ENCODE data around the gene DTL.

DTL gene

DNA sequence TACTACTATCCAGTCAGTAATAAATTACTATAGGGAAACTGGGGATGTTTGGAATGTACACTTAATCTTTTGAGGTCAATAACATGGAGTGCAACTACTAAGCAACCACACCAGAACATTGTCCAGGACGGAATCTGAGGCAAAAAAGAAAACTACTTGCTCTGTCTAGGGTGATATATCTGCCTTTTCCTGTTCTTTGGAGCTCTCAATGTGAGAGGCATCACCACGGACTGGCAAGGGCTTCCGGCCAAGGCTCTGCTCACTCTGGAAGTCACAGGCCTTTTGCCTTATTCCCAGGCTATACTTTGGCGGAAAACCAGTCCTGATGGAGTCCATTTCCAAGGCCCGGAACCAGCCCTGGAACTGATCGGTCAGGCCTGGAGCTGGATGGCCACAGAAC, 94.2 kb downstream of the DTL start:
- no peak for DNase-seq

DNA sequence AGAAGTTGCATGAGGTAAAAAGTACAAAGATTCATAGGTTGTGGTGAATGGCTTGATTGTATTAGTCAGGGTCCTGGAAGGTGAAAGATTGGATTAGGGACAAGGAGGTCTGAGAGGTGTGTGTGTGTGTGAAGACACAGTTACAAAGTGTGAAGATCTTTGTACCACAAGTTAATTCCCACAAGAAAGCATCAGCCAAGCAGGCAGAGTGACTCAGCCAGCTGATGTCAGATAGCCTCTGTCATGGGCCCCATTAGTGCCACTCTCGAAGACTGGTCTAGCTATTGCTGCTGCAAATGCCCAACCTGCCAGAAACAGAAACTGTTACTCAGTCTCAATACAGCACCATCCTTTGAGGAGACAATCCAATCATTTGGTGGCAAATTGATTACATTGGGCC, 96.5 kb downstream of the DTL start:
- DNase-seq: no peak

DNA sequence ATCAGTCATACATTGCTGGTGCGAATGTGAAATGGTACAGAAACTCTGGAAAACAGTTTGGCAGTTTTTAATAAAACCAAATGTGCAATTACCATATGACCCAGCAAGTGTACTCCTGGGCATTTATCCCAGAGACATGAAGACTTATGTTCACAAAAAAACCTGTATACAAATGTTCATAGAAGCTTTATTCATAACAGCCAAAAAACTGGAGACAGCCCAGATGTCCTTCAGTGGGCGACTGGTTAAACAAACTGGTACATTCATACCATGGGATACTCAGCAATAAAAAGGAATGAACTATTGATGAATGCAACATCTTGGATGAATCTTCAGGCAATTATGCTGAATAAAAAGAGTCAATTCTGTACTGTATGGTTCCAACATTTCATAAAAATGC, 97.8 kb downstream of the DTL start:
- DNase-seq: no peak

- no peak for DNase-seq
Measured at GRCh38 chr1:212135166-212135565, 99.6 kb downstream of the DTL start.

- no peak for DNase-seq
Measured at GRCh38 chr1:212137854-212138253, 102.3 kb downstream of the DTL start.

- no peak for DNase-seq
Measured at GRCh38 chr1:212138457-212138856, 102.9 kb downstream of the DTL start.

- no peak for DNase-seq
Measured at GRCh38 chr1:212139526-212140135, 104.1 kb downstream of the DTL start.

GRCh38 chr1:212141404-212141803, 105.9 kb downstream of the DTL start:
- no peak for DNase-seq

DNA sequence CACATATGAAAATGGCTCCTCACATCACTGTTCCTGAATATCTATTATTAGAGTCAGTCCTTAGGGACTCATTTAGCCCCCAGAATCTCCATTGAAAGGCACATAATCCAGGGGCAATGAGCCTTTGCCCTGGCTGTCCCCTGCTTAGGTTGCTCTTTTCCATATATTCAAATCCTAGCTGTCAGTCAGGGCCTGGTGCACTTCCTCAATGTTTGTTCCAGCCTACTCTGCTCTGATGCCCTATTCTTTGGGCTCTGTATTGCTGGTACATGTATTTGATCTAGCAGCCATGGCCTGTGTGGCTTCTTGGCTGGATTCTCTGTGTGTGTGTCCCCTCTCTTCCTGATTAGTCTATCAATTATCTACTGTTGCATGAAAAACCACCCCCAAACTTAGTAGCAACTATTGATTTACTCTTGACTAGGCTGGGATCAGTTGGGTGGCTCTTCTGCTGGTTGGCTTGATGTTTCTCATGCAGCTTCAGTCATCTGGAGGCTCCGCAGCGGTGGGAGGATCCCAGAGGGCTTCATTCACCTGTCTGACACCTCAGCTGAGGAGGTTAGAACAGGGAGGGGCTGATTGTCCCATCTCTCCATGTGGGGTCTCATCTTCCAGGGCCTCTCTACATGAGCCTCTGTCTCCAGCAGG, 107.5 kb downstream of the DTL start:
- no peak for DNase-seq

DNA sequence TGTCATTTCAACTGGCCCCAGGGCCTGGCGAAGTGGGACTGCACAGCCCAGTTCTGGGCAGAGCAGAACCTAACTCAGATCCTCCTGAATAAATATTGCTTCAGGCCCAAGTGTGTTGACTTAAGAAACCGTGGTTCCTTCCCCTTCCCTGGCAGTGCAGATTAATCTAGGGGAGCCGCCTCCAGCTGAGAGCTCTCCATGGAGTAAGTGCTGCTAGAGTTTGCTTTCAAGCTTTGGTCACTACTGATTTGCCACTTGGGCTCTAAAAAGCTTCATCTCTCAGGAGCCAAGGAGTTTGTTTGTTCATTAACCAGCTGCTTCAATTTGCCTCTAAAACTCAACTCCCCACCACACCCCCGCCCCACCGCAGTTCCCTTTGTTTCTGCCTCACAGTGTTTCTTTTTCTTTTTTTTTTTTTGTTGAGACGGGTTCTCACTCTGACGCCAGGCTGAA, 112.1 kb downstream of the DTL start:
- no peak for DNase-seq

GRCh38 chr1:212149566-212149965, 114.0 kb downstream of the DTL start:
- no peak for DNase-seq

- DNase-seq: no peak
Measured at GRCh38 chr1:212152308-212152693, 116.8 kb downstream of the DTL start.

DNA sequence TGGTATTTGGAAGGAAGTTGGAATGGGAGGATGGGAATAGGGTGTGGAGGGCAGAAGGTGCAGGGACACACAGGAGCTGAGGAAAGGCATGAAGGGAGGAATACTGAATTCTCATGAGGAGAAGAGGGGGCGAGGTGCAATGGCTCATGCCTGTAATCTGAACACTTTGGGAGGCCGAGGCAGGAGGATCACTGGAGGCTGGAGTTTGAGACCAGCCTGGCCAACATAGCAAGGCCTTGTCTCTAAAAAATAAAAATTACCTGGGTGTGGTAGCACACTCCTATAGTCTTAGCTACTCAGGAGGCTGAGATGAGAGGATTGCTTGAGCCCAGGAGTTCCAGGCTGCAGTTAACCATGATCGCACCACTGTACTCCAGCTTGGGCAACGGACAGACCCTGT, 117.3 kb downstream of the DTL start:
- no peak for DNase-seq

DNA sequence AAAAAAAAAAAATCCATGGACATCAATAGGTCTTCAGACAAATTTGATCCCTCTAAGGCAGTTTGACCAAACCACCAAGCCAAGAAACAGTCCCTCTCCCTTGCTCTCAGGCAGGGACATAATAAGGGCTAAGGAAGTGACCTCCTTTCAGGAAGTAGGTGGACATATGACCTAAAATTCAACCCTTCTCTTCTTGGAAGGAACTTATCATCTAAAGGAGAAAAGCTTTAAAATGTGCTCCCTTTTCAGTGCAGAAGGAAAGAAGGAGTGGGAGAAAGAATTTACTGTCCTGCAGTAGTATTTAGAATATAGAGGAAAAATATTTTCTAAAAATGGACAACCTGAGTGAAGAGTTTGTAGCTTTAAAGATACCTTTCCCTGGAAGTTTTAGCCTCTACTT, 118.1 kb downstream of the DTL start:
- DNase-seq: no peak
